Measurements from ENCODE around the gene TNFAIP6. TPM values are rescaled to one million over a fixed set of nuclear protein-coding genes. Genes with fewer than 3 reads are reported as not detected.
"Not testable (repeated sequence)": the region's sequence is repeated elsewhere in the genome, so short reads cannot be mapped to it uniquely, and the experiment has no call there.

TNFAIP6 gene
- polyA plus RNA-seq, 5 donors: 2.4 to 5.5 (median 3.0) TPM

DNA sequence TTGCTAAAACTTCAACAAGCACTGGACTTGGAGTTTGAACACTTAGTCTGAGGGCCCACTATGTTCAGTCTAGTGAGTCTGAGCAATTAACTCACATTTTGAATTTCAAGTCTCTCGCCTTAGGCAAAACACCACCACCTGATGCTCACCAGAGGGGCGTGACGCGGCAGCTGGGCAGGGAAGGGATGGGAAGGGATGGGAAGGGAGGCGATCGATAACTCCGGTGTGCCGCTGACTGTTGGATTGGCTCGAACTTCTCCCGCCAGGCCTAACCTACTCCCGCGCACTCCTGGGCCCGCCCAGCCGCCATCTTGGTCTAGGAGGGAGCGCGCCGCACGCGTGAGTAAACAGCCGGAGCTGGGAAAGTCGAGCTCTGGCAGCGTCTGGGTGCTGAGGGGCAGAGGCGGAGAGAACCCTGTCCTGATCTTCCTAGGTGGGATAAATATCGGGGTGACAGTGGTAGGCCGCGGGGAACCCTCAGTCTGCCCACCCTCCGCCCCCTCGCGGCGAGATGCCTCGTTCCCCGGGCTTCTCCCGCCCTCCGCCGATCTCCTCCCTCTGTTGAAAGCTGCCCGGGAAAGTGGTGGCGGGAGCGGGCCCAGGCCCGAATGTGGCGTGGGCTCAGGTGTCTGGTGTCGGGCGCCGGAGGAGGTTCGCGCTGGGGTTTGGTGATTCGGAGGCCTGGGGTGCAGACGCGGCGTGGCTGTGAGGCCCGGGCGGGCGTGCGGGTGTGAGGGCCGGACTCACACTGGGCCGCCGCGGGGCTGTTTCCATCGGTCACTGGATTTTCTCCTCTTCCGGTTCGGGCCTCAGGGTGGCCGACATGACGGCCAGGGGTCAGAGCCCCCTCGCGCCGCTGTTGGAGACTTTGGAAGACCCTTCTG is 52.5 kb downstream of the TNFAIP6 start, which contains the start of gene RIF1:
TSS of gene RIF1 (plus strand) at position 302 of the 884 bp plus-strand sequence. CDS start at position 824, 522 bp downstream.
- DNase-seq: peak; percentile 86 to 87

- DNase-seq: no peak
Measured at GRCh38 chr2:151410485-151410834, 53.1 kb downstream of the TNFAIP6 start.

GRCh38 chr2:151417650-151418049 is 60.3 kb downstream of the TNFAIP6 start:
- no peak for DNase-seq

- DNase-seq: not testable (repeated sequence)
Measured at GRCh38 chr2:151421681-151422080, 64.3 kb downstream of the TNFAIP6 start.

- no peak for DNase-seq
Measured at GRCh38 chr2:151422917-151423439, 65.6 kb downstream of the TNFAIP6 start.

DNA sequence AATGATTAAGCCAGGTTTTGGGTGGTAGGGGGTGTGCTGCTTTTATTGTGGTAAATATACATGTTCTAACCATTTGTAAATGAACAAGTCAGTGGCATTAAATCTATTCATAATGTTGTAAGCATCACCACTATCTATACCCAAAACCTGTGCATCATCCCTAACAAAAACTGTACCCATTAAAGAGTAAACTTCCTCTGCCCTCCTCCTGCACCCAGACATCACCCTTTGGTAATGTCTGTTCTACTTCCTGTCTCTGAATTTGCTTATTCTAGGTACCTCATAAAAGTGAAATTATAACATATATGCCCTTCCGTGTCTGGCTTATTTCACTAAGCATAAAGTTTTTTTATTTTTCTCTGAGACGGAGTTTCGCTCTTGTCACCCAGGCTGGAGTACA is 66.4 kb downstream of the TNFAIP6 start:
- no peak for DNase-seq

Other genes with a start within 250 kb of the TNFAIP6 start
- 10 to 100 TPM; 15.1 to 26.0 (median 24.0) TPM for gene RBM43, start 95.7 kb upstream of the TNFAIP6 start, polyA plus RNA-seq (ENCODE audit: insufficient read depth in 1 of 5, insufficient read length in 5 of 5, low replicate concordance in 1 of 5)
- 10 to 100 TPM; 19.1 to 21.4 (median 20.2) TPM for gene NMI, start 67.9 kb upstream of the TNFAIP6 start, polyA plus RNA-seq (ENCODE audit: insufficient read depth in 1 of 5, insufficient read length in 5 of 5, low replicate concordance in 1 of 5)
- gene RIF1, start 52.3 kb downstream of the TNFAIP6 start, polyA plus RNA-seq (ENCODE audit: insufficient read depth in 1 of 5, insufficient read length in 5 of 5, low replicate concordance in 1 of 5): 10 to 100 TPM; 24.0 to 50.0 (median 43.7) TPM

Measured in right lung (tissue), 5 donors.